NCI-H69 (cell line): ENCODE measurements around the gene OVAAL.

Experiments used
- DNase-seq: peaks from one replicate; lab custom pipeline; 2025; lab: John Stamatoyannopoulos, UW

The OVAAL gene

DNA sequence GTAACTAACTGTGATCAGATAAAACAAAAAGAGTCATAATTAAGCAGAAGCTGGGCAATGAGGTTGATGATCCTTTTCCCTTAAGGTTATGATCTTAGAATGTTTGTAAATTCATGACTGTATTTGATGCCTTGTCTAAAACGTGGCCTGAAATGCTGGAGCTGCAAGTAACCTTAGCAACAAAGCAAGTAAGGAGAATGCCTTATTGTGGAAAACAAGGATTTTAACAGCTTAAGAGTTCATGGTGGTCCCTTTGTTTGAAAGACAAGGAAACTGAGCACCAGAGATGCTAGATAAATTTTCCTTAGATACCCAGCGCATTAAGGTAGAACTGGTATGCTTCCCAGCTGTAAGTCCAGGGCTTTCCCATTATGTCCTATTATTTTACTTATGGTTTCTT, 47.4 kb downstream of the OVAAL start:
- peak; percentile 68 for DNase-seq

DNA sequence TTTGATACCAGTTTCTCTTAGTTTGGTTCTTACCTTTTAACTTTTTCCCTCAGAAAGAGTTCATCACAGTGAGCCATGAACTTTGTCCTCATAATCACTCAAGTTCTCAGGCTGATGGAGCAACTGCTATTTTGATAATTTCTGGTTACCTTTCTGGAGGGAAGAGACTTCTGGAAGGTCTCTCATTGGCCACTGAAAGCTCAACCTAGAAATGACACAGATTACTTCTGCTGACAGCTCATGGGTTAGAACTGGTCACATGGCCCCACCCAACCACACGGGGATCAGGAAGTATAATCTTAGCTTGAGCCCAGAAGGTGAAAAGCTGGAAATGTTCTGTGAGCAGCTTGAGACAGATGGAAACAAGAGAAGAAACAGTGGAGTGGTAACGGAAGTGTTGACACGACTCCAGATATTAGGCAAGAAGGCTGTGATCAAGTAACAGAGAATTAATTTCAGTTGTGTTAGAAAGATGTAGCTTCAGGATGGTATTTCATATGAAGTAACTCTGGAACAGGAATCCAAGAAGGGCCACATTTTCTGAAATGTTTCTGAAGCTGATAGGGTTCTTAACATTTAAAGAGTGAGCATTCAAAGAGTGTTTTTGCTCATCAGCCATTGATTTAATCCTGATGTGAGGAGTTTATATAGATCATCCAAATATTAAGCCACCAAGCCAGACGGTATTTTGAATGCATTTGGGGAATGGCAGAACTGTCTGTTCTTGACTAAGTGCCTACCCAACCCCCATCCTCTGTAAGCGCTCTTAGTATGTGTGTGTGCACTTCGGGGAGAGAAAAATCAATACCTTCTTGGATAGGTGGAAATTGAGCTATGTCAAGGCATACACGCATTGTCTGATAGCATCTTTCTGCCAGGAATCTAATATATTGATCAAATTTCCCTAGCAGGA, 51.1 kb downstream of the OVAAL start:
- no peak for DNase-seq

DNA sequence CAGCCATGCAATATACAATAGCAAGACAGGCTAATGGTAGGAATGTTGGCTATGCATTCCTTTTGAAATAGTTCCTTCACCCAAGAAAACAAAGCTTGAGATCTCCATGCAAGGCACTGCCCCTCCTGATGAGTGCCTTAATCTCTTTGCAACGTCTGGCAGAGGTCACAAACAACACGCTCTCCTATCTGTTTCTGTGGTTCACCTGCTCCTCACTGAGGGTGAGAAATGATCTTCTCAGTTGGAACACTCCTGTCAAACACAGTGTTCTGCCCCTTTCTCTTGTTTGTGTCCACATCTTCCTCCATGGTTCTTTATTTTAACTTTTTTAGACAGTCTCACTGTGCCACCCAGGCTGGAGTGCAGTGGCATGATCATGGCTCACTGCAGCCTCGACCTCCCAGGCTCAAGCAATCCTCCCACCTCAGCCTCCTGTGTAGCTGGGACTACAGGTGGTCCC, 51.8 kb downstream of the OVAAL start:
- no peak for DNase-seq

DNA sequence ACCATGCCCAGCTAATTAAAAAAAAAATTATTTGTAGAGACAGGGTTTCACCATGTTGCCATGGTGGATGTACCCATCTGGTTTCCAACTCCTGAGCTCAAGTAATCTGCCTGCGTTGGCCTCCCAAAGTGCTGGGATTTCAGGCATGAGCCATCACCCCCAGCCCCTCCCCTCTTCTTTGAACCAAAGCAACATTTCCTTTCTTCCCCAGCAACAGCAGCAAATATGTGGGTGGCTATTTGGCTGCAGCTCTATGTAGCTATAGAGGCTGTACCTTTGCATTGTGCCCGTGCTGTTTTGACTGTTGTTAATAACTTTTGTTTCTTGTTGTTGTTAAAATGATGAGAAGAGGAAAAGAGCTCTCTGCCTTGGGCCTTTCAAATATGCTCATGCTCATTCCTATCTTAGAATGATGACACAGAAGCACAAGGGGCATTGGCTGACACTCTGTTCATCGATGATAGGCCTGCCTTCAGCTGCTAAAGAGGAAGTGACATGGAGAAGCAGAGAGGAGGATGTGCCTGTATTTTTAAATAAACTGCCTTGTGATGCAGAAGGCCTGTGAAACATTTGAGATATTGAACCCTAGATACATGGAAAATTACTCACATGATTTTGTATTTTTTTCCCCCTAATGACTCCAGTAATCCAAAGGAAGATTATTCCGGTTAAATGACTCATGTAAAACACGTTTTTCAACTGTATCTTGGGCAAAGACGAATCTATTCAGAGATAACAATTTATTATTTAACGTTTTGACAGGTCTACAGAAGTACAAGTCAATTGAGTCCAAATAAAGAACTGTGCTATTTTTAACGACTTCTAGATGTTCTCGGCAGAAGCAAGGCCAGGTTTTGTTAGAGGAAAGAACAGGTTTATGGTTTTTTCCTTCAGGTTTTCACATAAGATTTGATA, 52.5 kb downstream of the OVAAL start:
- DNase-seq, result peak; percentile 46

DNA sequence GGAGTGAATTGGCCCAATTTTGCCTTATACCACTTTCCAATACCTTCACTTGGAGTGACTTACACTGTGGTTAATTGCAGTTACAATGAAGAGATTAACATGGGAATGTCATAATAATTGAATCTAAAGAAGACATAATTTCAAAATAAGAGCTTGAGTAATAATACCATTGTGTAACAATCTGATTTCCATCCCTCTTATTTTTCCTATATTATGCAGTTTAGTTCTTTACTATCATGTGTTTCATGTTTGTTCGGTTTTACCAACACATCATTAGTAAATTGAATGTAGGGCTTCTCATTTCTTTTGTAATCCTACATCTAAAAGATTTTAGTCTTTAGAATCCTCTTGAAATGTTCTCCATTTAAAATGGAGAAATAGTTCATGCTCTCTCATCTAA, 53.9 kb downstream of the OVAAL start:
- DNase-seq, result no peak

DNA sequence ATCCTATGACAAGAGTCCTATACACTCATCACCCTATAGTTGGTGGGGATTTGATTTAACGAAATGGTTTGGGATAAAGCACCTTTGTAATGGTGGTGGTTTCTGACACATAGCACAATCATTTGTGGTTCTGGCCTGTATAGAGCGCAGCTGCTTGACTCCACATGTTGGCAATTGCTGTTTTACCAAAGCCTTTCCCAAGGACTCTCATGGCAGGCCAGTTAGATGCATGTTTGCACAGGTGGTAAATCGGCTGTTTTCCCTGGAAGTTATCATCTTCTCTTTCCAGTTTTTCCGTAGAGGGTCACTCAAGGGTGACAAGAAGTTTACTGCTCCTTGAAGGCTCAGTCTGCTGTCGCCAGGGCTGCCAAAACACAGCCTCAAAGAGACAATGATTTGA, 56.0 kb downstream of the OVAAL start:
- DNase-seq, result peak; percentile 70

DNA sequence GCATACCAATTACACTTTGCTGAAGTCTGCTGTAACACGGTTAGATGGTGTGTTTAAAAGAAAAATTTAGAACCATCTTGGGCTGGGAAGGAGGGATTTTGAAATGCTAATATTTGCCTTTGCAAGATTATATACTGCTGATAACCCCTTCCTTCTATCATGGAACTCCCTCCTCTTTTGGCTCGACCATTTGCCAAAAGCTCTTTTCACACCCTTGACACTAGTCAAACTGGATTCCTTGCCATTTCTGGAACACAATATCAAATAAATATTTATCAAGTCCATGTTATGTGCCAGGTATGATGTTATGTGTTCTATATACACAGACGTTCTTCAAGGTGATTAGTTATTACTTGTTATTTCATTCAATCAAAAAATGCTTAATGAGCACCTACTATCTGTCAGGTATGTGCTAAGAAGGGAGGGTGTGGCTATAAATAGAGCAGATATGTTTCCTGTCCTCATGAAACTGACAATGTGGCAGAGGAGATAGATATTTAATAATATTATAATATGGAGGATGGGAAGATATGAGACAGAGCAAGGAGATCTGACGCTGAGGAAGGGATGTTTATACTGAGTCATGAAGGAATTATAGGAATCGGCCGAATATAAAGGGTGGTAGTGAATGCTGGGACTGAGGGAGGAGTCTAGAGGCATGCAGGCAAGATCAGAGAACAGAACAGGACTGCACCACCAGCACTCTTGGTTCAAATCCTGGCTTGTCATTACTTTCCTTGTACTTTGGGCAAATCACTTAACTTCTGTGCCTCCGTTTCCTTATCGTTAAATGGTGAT, 56.9 kb downstream of the OVAAL start:
- DNase-seq, result no peak
